LNCaP clone FGC (cell line): ENCODE measurements around the gene CEMIP2.

ENCODE experiments used
- DNase-seq: peaks from one replicate; pipeline ENCODE4 v3.0.0-alpha.2; 2011; ENCODE audit warnings: low read depth
- H3K4me3 ChIP-seq: 2 replicates; pipeline ENCODE4 v1.5.1; 2011; ENCODE audit warnings: mild to moderate bottlenecking, low read depth, low read length, control low read depth
- TF ChIP-seq, protein P1 (sequence below): IDR thresholded peaks from 2 replicates; pipeline ENCODE4 v1.5.1; 2012; ENCODE audit warnings: mild to moderate bottlenecking; ENCODE audit not compliant: control insufficient read depth, insufficient read depth; ENCODE audit errors: extremely low read depth

Gene CEMIP2

DNA sequence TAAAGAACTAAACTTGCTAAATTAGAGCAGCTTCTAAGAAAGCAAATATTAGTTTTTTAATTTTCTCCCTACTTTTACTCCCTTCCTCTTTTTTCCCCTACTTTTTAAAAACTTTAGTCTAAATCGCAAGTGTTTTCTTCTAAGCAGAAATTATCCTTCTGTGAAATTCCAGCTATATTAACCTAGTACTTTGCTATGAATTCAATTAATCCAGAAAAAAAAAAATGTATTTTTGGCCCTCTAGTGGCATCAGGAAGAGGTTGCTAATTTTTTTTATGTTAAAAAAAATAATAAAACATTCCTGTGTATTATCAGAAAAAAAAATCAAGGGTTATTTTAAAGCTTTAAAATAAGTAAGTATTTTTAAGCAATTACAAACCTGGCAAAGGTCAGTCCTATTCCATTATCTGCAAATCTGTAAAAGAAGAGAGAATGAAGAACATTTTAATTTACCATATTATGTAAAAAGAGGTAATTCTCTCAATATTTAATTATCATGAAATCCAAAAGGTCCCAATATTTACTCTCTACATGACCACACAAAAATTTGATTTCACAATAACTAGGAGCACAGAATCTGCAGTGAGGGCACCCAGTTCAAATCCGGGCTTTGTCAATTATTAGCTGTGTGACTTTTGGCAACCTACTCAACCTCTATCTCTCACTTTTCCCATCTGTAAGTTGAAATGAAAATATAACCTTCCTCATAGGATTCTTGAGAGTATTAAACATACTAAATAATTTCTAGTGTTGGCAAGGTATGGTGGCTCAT, 52.0 kb downstream of the CEMIP2 start:
- H3K4me3 ChIP-seq: no peak overlapping the region
- no peak for DNase-seq
- TF ChIP-seq, protein P1, sequence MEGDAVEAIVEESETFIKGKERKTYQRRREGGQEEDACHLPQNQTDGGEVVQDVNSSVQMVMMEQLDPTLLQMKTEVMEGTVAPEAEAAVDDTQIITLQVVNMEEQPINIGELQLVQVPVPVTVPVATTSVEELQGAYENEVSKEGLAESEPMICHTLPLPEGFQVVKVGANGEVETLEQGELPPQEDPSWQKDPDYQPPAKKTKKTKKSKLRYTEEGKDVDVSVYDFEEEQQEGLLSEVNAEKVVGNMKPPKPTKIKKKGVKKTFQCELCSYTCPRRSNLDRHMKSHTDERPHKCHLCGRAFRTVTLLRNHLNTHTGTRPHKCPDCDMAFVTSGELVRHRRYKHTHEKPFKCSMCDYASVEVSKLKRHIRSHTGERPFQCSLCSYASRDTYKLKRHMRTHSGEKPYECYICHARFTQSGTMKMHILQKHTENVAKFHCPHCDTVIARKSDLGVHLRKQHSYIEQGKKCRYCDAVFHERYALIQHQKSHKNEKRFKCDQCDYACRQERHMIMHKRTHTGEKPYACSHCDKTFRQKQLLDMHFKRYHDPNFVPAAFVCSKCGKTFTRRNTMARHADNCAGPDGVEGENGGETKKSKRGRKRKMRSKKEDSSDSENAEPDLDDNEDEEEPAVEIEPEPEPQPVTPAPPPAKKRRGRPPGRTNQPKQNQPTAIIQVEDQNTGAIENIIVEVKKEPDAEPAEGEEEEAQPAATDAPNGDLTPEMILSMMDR: 0 out of 2 replicates have a peak, but pooled peaks have one; percentile 13

DNA sequence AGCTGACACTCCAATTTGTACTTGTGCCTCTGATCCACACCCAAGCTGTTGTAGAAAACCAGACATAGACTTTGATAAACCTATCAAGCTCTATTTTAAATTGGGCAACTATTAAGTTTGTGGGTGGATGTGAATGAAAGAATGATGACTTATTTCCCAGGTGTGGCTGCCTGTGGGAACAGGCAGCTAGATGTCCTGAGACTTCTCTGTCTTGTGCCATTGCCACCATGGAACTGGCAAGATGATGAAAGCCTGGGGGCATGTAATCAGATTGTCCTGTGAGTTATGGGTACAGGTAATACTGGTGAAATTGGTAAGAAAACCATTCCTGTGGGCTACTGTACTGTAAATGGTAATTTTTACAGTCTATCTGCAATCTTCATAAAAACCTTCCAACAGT, 57.5 kb downstream of the CEMIP2 start:
- TF ChIP-seq, protein P1: no peak
- no peak overlapping the region for H3K4me3 ChIP-seq
- DNase-seq: no peak

DNA sequence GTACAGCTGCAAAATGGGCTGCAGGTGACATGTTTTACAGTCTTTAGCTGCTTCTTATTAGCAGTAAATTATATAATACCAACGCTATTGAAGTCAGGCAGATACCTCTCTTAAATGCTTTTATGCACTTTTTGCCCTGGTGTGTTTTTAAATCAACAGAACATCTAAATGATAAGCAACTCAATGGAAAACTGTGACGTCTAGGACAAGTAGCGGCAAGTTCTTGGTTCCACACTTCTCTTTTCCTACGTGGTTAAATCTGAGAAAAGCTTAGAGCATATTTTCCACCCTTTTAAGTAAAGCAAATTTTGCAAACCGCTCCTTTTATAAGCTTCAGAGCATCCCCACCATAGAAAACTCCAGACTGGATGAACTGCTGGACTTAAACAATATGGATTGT, 58.1 kb downstream of the CEMIP2 start:
- TF ChIP-seq, protein P1: no peak
- no peak for DNase-seq
- no peak overlapping the region for H3K4me3 ChIP-seq

DNA sequence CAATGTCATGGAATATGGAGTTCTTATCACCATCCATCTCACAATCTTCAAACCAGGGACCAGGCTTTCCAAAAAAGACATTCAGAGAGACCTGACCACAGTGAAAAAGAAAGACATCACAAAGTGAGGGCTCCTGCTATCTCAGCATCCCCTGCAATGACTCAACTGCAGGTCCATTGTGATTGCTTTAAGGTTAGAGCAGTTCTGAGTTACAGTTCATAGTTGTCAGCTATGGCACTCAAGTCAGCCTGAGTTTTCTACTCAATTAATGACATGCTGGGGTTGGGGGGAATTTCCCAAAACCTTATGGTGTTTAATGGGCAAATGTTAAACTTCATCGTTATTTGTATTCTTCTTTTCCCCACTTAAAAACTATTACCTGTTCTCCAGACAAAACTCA, 58.9 kb downstream of the CEMIP2 start:
- no peak overlapping the region for H3K4me3 ChIP-seq
- TF ChIP-seq, protein P1: no peak

DNA sequence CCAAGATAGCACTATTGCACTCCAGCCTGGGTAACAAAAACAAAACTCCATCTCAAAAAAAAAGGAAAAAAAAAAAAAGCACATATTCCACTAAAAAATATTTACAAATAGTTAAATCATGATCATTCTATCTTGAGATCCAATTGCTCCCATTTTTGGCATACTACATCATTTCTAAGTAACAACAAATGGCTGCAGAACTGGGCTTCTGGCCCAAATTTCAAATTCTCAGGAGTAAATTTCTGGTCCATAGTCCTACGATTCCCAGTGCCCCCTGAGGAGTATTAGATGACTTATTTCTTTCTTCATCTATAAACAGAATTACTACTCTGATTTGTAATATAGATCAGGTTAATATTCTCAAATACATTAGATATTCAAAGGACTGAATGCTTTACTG, 62.1 kb downstream of the CEMIP2 start:
- no peak for DNase-seq
- TF ChIP-seq, protein P1: no peak
- H3K4me3 ChIP-seq: no peak overlapping the region

More for the DNA sequence above, 58.9 kb downstream of the CEMIP2 start:
- no peak for DNase-seq

DNA sequence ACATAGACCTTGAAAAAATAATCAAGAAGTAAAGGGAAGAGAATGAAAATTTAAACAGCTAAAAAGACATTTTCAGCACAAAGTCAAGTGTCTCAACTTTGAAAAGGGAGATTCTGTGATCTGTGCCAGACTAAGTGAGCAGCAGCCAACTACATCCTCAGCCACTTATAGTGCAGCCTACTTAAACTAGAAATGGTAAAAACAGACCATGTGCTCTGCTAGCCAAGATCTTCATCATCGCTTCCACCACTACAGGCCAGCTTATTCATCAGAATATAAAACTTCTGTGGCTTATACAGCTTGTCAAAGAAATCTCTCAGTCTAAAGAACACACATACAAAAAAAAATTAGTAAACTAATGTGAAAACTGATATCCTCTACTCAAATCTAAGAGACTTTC, 63.5 kb downstream of the CEMIP2 start:
- TF ChIP-seq, protein P1: no peak
- H3K4me3 ChIP-seq: no peak overlapping the region
- no peak for DNase-seq
